WTC11 (cell line): ENCODE measurements around the gene ZNF423.

Experiments used
- CTCF ChIP-seq: fragments of 200-600 bp; IDR thresholded peaks from 2 replicates; pipeline ENCODE4 v1.8.0; 2022; ENCODE audit warnings: antibody characterized with exemption
- JUN ChIP-seq: sonication (generic); formaldehyde crosslinking; IDR thresholded peaks from 2 replicates; pipeline ENCODE4 v1.8.0; 2023; ENCODE audit warnings: mild to moderate bottlenecking, missing genetic modification reagents
- SMAD3 ChIP-seq: sonication (generic); formaldehyde crosslinking; IDR thresholded peaks from 2 replicates; pipeline ENCODE4 v1.8.0; 2022; ENCODE audit warnings: missing genetic modification reagents, mild to moderate bottlenecking, borderline replicate concordance
- ZNF317 ChIP-seq: sonication (generic); formaldehyde crosslinking; IDR thresholded peaks from 2 replicates; pipeline ENCODE4 v1.8.1; 2023; ENCODE audit warnings: low read depth, mild to moderate bottlenecking, moderate library complexity, missing genetic modification reagents, borderline replicate concordance

DNA sequence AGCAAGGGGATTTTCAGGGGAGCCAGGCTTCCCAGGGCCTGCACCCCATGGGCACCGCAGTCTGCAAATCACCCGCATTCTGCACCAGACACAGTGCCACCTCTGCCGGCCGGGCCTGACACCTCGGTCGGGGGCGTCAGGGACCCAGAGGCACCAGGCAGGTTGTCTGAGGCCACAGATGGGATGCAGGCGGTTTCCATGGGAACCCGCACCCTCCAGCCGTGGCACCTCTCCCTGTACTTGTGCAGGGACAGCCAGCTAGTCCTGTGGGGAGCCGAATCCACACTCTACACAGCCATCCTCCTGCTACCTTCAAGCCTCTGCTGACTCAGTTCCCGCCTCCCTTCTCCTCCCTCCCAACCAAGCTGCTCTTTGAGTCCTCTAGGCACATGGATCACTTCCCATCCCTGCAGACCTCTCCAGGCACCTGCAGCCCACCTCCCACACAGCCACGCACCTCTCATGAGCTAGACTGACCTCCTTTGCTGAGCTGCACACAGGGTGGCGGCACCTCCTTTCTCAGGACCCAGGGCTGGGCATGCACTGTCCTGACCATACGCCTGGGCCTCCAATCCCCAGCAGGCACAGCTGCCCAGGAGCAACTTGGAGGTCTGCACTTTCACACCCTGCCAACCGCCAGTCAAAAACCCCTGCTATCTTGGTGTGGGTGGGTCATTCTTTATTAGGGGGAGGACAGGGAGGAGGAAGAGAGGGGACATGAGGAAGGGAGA, 362.9 kb downstream of the ZNF423 start:
- TF ChIP-seq CTCF (no peak), SMAD3 (no peak), ZNF317 (no peak), JUN (CRISPR knock-in tag) (no peak)
